ENCODE data around the gene ARHGAP15. TPM values are rescaled to one million over a fixed set of nuclear protein-coding genes. Genes with fewer than 3 reads are reported as not detected.

ARHGAP15 gene
- total RNA-seq, 1 donor from 2014 or later, result not detected

- Mint-ChIP-seq H3K4me1 (ENCODE audit: unreplicated experiment) (peaks cover 13% of the 10 kb centered on the region), H3K4me3 (ENCODE audit: unreplicated experiment) (no peak overlapping the region), H3K9me3 (ENCODE audit: unreplicated experiment) (no peaks in the 10 kb centered on the region), H3K27me3 (ENCODE audit: unreplicated experiment) (no peaks in the 10 kb centered on the region), H3K27ac (ENCODE audit: unreplicated experiment) (no peak overlapping the region), H3K36me3 (ENCODE audit: unreplicated experiment) (no peaks in the 10 kb centered on the region)
- TF ChIP-seq, protein P1, sequence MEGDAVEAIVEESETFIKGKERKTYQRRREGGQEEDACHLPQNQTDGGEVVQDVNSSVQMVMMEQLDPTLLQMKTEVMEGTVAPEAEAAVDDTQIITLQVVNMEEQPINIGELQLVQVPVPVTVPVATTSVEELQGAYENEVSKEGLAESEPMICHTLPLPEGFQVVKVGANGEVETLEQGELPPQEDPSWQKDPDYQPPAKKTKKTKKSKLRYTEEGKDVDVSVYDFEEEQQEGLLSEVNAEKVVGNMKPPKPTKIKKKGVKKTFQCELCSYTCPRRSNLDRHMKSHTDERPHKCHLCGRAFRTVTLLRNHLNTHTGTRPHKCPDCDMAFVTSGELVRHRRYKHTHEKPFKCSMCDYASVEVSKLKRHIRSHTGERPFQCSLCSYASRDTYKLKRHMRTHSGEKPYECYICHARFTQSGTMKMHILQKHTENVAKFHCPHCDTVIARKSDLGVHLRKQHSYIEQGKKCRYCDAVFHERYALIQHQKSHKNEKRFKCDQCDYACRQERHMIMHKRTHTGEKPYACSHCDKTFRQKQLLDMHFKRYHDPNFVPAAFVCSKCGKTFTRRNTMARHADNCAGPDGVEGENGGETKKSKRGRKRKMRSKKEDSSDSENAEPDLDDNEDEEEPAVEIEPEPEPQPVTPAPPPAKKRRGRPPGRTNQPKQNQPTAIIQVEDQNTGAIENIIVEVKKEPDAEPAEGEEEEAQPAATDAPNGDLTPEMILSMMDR (IDR thresholded peaks at IDR 0.05), result no peak
- DNase-seq (ENCODE audit: extremely low spot score, unreplicated experiment), result no peak
Observed at GRCh38 chr2:143742581-143742980, 613.4 kb downstream of the ARHGAP15 start.

DNA sequence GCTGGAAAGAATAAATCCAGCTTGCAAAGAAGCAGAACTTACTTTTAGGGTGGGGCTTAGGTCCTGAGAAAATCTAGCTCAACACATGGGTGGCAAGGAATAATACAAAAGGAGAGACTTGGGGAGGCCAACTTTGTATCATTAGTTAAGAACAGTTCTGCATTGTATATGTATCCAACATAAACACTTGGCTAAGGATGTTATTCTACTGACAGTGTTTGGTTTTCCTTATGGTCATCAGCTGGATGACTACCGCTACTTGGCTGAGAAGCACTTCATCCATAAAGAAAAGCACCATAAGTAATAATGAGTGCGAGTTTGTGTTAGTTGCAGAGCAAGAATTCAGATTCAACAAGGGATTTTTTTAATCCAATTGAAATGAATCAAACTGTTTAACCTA is 614.9 kb downstream of the ARHGAP15 start:
- no peaks in the 10 kb centered on the region for H3K9me3 Mint-ChIP-seq (ENCODE audit: unreplicated experiment)
- TF ChIP-seq, protein P1 (IDR thresholded peaks at IDR 0.05), result no peak
- H3K36me3 Mint-ChIP-seq (ENCODE audit: unreplicated experiment), result no peaks in the 10 kb centered on the region
- no peak for DNase-seq (ENCODE audit: extremely low spot score, unreplicated experiment)
- H3K27ac Mint-ChIP-seq (ENCODE audit: unreplicated experiment), result no peak overlapping the region
- no peaks in the 10 kb centered on the region for H3K27me3 Mint-ChIP-seq (ENCODE audit: unreplicated experiment)
- H3K4me3 Mint-ChIP-seq (ENCODE audit: unreplicated experiment), result no peak overlapping the region
- peaks cover 13% of the 10 kb centered on the region for H3K4me1 Mint-ChIP-seq (ENCODE audit: unreplicated experiment)

DNA sequence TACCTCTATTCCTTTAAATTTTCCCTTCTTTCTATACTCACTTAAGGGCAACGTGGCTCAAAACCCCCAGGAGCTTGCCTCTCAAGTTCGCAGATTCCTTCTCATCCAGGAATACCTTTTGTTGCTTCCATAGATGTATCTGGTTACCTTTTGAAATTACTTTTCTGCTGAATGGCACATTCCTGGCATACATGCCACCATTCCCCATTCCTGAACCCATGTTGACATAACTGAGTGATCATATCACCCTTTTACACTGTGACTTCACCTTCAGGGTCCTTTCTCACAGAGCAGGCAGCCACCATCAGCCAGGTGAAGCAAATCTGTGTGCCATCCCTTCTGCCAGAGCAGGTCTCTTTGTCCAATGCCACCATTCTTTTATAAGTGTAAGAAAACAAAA is 615.8 kb downstream of the ARHGAP15 start:
- no peaks in the 10 kb centered on the region for H3K36me3 Mint-ChIP-seq (ENCODE audit: unreplicated experiment)
- DNase-seq (ENCODE audit: extremely low spot score, unreplicated experiment), result no peak
- H3K9me3 Mint-ChIP-seq (ENCODE audit: unreplicated experiment), result no peaks in the 10 kb centered on the region
- H3K4me1 Mint-ChIP-seq (ENCODE audit: unreplicated experiment), result peaks cover 12% of the 10 kb centered on the region
- no peak overlapping the region for H3K27ac Mint-ChIP-seq (ENCODE audit: unreplicated experiment)
- TF ChIP-seq, protein P1 (IDR thresholded peaks at IDR 0.05), result no peak
- H3K4me3 Mint-ChIP-seq (ENCODE audit: unreplicated experiment), result no peak overlapping the region
- no peaks in the 10 kb centered on the region for H3K27me3 Mint-ChIP-seq (ENCODE audit: unreplicated experiment)

- no peak overlapping the region for H3K27ac Mint-ChIP-seq (ENCODE audit: unreplicated experiment)
- no peaks in the 10 kb centered on the region for H3K9me3 Mint-ChIP-seq (ENCODE audit: unreplicated experiment)
Observed at GRCh38 chr2:143754742-143755141, 625.5 kb downstream of the ARHGAP15 start.

GRCh38 chr2:143758629-143759330 is 629.6 kb downstream of the ARHGAP15 start:
- Mint-ChIP-seq H3K4me3 (ENCODE audit: unreplicated experiment) (no peak overlapping the region), H3K9me3 (ENCODE audit: unreplicated experiment) (no peaks in the 10 kb centered on the region), H3K27ac (ENCODE audit: unreplicated experiment) (no peak overlapping the region), H3K27me3 (ENCODE audit: unreplicated experiment) (no peaks in the 10 kb centered on the region), H3K4me1 (ENCODE audit: unreplicated experiment) (no peaks in the 10 kb centered on the region), H3K36me3 (ENCODE audit: unreplicated experiment) (no peaks in the 10 kb centered on the region)
- no peak for DNase-seq (ENCODE audit: extremely low spot score, unreplicated experiment)
- TF ChIP-seq, protein P1 (IDR thresholded peaks at IDR 0.05), result no peak

More at GRCh38 chr2:143754742-143755141, 625.5 kb downstream of the ARHGAP15 start:
- Mint-ChIP-seq H3K4me1 (ENCODE audit: unreplicated experiment) (no peaks in the 10 kb centered on the region), H3K27me3 (ENCODE audit: unreplicated experiment) (no peaks in the 10 kb centered on the region), H3K36me3 (ENCODE audit: unreplicated experiment) (no peaks in the 10 kb centered on the region), H3K4me3 (ENCODE audit: unreplicated experiment) (no peak overlapping the region)
- TF ChIP-seq, protein P1 (IDR thresholded peaks at IDR 0.05), result no peak
- DNase-seq (ENCODE audit: extremely low spot score, unreplicated experiment), result no peak

Data from osteocyte (in vitro differentiated cells).